OCI-LY3 (cell line): Measurements from ENCODE around the gene OR2C1.

ENCODE experiments used
- H2AFZ ChIP-seq: fragments of 200-600, 300-600 bp; shearing (Covaris generic); 2 replicates; pipeline ENCODE4 v1.6.0; 2014; ENCODE audit warnings: antibody characterized with exemption, low read depth, low read length
- H3K27ac ChIP-seq: fragments of 200-600, 300-600 bp; sonication (generic); 2 replicates; pipeline ENCODE4 v1.5.1; 2014; ENCODE audit warnings: mild to moderate bottlenecking, low read length, moderate library complexity, mixed read lengths
- H3K27me3 ChIP-seq: fragments of 200-600, 300-600 bp; sonication (generic); 2 replicates; pipeline ENCODE4 v1.6.1; 2014; ENCODE audit warnings: low read depth, low read length, mixed read lengths
- H3K36me3 ChIP-seq: fragments of 200-600, 300-600 bp; sonication (generic); replicated peaks from 2 replicates; pipeline ENCODE3; 2014; ENCODE audit warnings: low read depth, low read length, mixed read lengths
- H3K4me1 ChIP-seq: fragments of 300-600, 200-600 bp; sonication (generic); 2 replicates; pipeline ENCODE4 v1.6.1; 2014; ENCODE audit warnings: low read length, mixed read lengths
- H3K4me2 ChIP-seq: fragments of 200-600, 300-600 bp; sonication (generic); 2 replicates; pipeline ENCODE4 v1.6.1; 2014; ENCODE audit warnings: low read length, mixed read lengths
- H3K4me3 ChIP-seq: fragments of 300-600, 200-600 bp; sonication (generic); 2 replicates; pipeline ENCODE4 v1.5.1; 2014; ENCODE audit warnings: antibody characterized with exemption, mild to moderate bottlenecking, low read length, moderate library complexity
- H3K79me2 ChIP-seq: fragments of 300-600, 200-600 bp; shearing (Covaris generic); 2 replicates; pipeline ENCODE4 v1.6.1; 2014; ENCODE audit warnings: mild to moderate bottlenecking, low read length, mixed read lengths
- H3K9ac ChIP-seq: fragments of 300-600, 200-600 bp; shearing (Covaris generic); 2 replicates; pipeline ENCODE4 v1.6.0; 2014; ENCODE audit warnings: mild to moderate bottlenecking, low read length, moderate library complexity
- H3K9me3 ChIP-seq: fragments of 200-600, 300-600 bp; shearing (Covaris generic); 2 replicates; pipeline ENCODE4 v1.6.1; 2014; ENCODE audit warnings: low read length, mixed read lengths; ENCODE audit not compliant: insufficient read depth
- H4K20me1 ChIP-seq: fragments of 200-600, 300-600 bp; sonication (generic); 2 replicates; pipeline ENCODE4 v1.6.1; 2016; ENCODE audit warnings: low read length, mixed read lengths; ENCODE audit not compliant: insufficient read depth
- EZH2phosphoT487 ChIP-seq: fragments of 200-600 bp; shearing (Covaris generic); IDR thresholded peaks from 2 replicates; pipeline ENCODE4 v1.6.1; 2018; ENCODE audit warnings: antibody characterized with exemption, mixed run types, low read depth
- TF ChIP-seq, protein P1 (sequence below): fragments of 200-600, 300-600 bp; sonication (generic); IDR thresholded peaks from 2 replicates; pipeline ENCODE4 v1.5.1; 2014; ENCODE audit warnings: antibody characterized with exemption, low read length, low read depth

The OR2C1 gene

DNA sequence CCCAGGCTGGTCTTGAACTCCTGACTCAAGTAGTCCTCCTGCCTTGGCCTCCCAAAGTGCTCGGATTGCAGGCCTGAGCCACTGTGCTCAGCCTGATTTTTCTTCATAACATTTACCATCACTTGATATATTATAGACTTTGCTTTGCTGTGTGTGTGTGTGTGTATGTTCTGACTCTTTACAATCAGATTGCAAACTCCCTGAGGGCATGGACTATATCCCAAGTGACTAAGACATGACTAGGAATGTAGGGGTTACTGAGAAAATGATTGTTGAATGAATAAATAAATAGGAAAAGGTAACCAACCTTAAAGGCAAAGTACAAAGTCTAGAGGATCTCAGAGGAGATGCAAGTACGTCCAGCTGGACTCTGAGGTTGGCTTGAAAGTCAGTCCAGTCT, 9.6 kb upstream of the OR2C1 start:
- TF ChIP-seq EZH2phosphoT487 = no peak
- TF ChIP-seq, protein P1, sequence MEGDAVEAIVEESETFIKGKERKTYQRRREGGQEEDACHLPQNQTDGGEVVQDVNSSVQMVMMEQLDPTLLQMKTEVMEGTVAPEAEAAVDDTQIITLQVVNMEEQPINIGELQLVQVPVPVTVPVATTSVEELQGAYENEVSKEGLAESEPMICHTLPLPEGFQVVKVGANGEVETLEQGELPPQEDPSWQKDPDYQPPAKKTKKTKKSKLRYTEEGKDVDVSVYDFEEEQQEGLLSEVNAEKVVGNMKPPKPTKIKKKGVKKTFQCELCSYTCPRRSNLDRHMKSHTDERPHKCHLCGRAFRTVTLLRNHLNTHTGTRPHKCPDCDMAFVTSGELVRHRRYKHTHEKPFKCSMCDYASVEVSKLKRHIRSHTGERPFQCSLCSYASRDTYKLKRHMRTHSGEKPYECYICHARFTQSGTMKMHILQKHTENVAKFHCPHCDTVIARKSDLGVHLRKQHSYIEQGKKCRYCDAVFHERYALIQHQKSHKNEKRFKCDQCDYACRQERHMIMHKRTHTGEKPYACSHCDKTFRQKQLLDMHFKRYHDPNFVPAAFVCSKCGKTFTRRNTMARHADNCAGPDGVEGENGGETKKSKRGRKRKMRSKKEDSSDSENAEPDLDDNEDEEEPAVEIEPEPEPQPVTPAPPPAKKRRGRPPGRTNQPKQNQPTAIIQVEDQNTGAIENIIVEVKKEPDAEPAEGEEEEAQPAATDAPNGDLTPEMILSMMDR = no peak
- Histone ChIP-seq H4K20me1 (no peaks in the 10 kb centered on the region), H3K27ac (no peak overlapping the region)

DNA sequence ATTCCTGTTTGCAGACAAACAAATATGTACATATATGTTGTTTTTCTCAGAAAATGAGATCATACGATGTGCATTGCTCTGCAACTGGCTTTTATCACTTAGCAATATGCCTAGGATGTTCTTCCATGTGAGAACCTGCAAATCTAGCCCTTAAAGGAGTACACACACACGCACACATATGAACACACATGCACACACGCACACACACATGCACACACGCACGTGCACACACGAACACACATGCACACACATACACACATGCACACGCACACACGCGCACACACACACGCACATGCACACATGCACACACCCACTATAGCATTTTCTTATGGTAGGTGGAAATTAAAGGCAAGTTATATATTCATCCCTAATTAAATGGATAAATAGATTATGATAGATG, 8.1 kb upstream of the OR2C1 start:
- no peaks in the 10 kb centered on the region for H3K27me3 ChIP-seq
- H3K4me1 ChIP-seq = peaks cover 7% of the 10 kb centered on the region; the same call in 1 of the 2 replicates
- H3K4me2 ChIP-seq = no peak overlapping the region
- TF ChIP-seq, protein P1 = no peak
- no peak for TF ChIP-seq EZH2phosphoT487
- H2AFZ ChIP-seq = no peak overlapping the region
- H3K27ac ChIP-seq = no peak overlapping the region
- no peak overlapping the region for H3K9ac ChIP-seq
- no peak overlapping the region for H3K4me3 ChIP-seq
- no peaks in the 10 kb centered on the region for H3K79me2 ChIP-seq
- no peaks in the 10 kb centered on the region for H3K9me3 ChIP-seq
- H4K20me1 ChIP-seq = no peaks in the 10 kb centered on the region
- no peaks in the 10 kb centered on the region for H3K36me3 ChIP-seq

More for the DNA sequence above, 9.6 kb upstream of the OR2C1 start:
- no peak overlapping the region for H3K9ac ChIP-seq
- no peaks in the 10 kb centered on the region for H3K79me2 ChIP-seq
- no peak overlapping the region for H3K4me2 ChIP-seq
- H3K9me3 ChIP-seq = no peaks in the 10 kb centered on the region
- H3K4me3 ChIP-seq = no peak overlapping the region
- H3K36me3 ChIP-seq = no peaks in the 10 kb centered on the region
- no peak overlapping the region for H2AFZ ChIP-seq
- no peaks in the 10 kb centered on the region for H3K27me3 ChIP-seq
- H3K4me1 ChIP-seq = peaks cover 7% of the 10 kb centered on the region; the same call in 1 of the 2 replicates

DNA sequence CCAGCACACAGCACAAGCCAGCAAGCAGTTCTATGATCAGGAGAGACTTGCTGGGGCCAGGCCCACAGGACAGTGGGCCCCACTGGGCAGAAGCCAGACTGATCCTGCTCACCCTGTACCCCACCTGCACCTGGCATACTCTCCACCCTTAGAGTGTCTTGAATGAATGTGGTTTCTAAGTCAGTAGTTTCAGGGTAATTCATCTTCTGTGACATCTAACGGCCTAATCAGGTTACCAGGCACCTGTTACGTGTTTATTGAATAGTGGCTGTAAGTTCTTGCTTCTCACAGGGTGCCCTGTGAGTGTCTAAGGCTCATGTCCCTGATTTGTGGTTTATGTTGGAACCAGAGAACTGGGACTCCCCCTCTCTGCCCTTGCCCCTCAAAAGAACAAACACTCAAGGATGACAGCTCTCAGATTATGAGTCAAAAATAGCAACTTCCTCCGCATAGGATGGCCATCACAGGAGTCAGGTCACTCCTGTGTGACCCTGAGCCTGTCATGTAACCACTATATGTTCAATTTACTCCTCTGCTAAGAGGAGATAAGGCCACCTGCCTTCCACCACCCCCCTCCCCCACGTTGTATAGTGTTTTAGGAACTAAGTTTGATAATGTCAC, 7.0 kb upstream of the OR2C1 start:
- no peak overlapping the region for H3K27ac ChIP-seq
- H3K9me3 ChIP-seq = no peaks in the 10 kb centered on the region
- H4K20me1 ChIP-seq = no peaks in the 10 kb centered on the region
- no peaks in the 10 kb centered on the region for H3K79me2 ChIP-seq
- H3K4me3 ChIP-seq = no peak overlapping the region
- no peak overlapping the region for H3K9ac ChIP-seq
- TF ChIP-seq, protein P1 = no peak
- no peak for TF ChIP-seq EZH2phosphoT487
- H3K4me1 ChIP-seq = peaks cover 7% of the 10 kb centered on the region; the same call in 1 of the 2 replicates
- H3K27me3 ChIP-seq = no peaks in the 10 kb centered on the region
- no peaks in the 10 kb centered on the region for H3K36me3 ChIP-seq
- no peak overlapping the region for H2AFZ ChIP-seq
- no peak overlapping the region for H3K4me2 ChIP-seq

DNA sequence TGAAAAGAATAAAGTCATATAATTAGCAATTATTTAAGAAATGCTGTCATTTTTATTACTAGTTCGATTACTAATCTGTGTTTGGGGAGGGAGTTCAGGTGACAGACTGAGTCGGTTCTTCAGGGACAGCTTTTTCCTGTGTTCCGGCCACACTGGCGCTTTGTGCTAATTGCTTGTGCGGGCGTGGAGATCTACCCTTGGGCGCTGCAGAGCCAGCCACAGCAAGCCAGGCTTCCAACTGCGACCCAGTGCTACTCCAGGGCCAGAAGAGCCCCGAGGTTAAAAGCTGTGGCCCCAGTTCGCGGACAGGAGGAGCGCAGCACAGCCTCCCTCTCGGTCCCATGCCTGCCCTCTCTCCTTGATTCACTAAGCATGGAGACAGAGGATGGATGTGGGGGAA, 6.5 kb upstream of the OR2C1 start:
- H3K9me3 ChIP-seq = no peaks in the 10 kb centered on the region
- no peak overlapping the region for H3K9ac ChIP-seq
- no peak overlapping the region for H3K4me2 ChIP-seq
- no peak overlapping the region for H2AFZ ChIP-seq
- H3K36me3 ChIP-seq = no peaks in the 10 kb centered on the region
- H3K79me2 ChIP-seq = no peaks in the 10 kb centered on the region
- no peaks in the 10 kb centered on the region for H3K27me3 ChIP-seq
- no peak for TF ChIP-seq EZH2phosphoT487
- TF ChIP-seq, protein P1 = no peak
- H3K4me3 ChIP-seq = no peak overlapping the region
- H4K20me1 ChIP-seq = no peaks in the 10 kb centered on the region
- no peak overlapping the region for H3K27ac ChIP-seq
- peaks cover 7% of the 10 kb centered on the region; the same call in 1 of the 2 replicates for H3K4me1 ChIP-seq
